ENCODE data around the gene MFSD1.

GRCh38 chr3:158808697-158809096 lies 6.8 kb downstream of the MFSD1 start:
- TF ChIP-seq CTCF (IDR thresholded peaks at IDR 0.05; ENCODE audit: low read depth, low read length), result no peak
- TF ChIP-seq EZH2phosphoT487 (IDR thresholded peaks at IDR 0.05; ENCODE audit: low read depth), result no peak
